AG10803 (cell line): ENCODE measurements around the gene NRF1.

Experiments
- DNase-seq: peaks from one replicate; pipeline ENCODE4 v3.0.0; 2010; ENCODE audit warnings: low read depth
- H3K4me3 ChIP-seq: 2 replicates; pipeline ENCODE4 v1.5.1; 2011; ENCODE audit warnings: mild to moderate bottlenecking, low read length, control low read depth
- TF ChIP-seq, protein P1 (sequence below): conservative IDR thresholded peaks from 2 replicates; pipeline ENCODE4 v1.5.1; 2011; ENCODE audit warnings: mild to moderate bottlenecking, low read length, control low read depth, inconsistent platforms

Gene NRF1

DNA sequence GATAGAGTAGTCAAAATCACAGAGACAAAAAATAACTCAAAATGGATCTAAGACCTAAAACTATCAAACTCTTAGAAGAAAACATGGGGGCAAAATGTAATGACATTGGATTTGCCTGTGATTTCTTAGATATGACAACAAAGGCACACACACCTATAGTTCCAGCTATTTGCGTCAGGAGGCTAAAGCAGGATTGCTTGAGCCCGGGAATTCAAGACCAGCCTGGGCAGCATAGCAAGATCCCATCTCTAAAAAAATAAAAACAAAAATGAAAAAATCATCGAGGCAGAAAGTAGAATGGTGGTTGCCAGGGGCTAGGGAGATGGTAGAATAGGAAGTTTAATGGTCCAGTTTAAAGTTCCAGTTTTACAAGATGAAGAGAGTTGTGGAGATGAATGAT, 113.3 kb downstream of the NRF1 start:
- no peak for DNase-seq
- TF ChIP-seq, protein P1, sequence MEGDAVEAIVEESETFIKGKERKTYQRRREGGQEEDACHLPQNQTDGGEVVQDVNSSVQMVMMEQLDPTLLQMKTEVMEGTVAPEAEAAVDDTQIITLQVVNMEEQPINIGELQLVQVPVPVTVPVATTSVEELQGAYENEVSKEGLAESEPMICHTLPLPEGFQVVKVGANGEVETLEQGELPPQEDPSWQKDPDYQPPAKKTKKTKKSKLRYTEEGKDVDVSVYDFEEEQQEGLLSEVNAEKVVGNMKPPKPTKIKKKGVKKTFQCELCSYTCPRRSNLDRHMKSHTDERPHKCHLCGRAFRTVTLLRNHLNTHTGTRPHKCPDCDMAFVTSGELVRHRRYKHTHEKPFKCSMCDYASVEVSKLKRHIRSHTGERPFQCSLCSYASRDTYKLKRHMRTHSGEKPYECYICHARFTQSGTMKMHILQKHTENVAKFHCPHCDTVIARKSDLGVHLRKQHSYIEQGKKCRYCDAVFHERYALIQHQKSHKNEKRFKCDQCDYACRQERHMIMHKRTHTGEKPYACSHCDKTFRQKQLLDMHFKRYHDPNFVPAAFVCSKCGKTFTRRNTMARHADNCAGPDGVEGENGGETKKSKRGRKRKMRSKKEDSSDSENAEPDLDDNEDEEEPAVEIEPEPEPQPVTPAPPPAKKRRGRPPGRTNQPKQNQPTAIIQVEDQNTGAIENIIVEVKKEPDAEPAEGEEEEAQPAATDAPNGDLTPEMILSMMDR: no peak
- H3K4me3 ChIP-seq: no peak overlapping the region

DNA sequence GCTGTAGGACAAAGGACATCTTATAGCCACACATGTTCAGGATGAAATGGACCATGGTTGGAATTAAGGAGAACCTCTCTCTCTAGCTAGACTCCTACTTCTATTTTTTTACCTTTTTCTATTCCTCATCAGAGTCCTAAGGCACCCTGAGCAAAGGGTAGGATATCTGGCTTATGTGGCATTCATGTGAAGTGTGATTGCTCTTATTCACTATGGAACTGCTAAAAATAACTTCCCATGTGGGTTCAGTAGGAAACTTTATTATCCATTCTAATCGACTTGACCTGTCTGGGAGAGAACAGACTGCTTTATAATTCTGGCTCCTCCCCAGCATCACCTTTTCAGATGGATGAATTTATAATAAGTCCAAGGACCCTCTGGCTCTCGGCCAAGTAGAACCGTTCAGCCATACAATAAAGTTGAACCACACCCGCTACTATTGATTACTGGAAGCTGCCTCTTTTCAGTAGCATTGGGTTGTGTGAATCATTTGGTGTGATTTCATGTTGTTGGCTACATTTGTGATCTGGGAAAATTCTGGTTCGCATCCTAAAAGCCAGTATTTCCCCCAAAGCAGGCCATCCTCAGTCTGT, 117.5 kb downstream of the NRF1 start:
- no peak for DNase-seq

DNA sequence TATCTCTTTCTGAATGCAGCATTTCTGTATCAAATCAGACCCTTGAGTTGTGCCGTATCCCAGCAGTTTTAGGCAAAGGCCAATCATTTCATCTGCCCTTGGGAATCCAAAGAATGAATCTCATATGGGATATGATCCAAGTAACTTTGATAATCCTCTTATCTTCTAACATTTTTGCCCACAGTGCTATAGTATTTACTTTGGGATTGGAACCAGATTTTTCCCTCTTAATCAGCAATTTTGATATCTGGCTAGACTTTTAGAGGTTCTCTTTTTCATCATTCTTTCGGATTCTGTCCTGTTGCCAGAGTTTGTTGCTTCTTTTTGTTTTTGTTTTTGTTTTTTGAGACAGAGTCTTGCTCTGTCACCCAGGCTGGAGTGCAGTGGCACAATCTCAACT, 118.0 kb downstream of the NRF1 start:
- TF ChIP-seq, protein P1: no peak
- no peak for DNase-seq
- no peak overlapping the region for H3K4me3 ChIP-seq

More for the DNA sequence above, 117.5 kb downstream of the NRF1 start:
- H3K4me3 ChIP-seq: no peak overlapping the region
- TF ChIP-seq, protein P1: no peak

DNA sequence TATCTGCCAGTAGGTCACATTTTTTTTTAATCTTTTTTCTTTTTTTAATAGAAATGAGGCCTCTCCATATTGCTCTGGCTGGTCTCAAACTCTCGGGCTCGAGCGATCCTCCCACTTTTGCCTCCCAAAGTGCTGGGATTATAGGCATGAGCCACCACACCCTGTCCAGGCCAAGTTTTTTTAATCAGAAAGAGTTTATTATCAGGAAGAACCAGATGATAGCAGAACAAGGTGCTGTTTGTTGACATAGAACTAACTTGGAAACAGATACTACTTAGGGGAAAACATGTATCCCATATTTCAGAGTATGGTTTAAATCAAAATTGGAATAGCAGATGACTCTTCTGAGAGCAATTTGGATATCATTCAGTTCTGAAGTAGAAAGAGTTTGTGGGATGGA, 118.6 kb downstream of the NRF1 start:
- no peak overlapping the region for H3K4me3 ChIP-seq
- TF ChIP-seq, protein P1: no peak
- no peak for DNase-seq

DNA sequence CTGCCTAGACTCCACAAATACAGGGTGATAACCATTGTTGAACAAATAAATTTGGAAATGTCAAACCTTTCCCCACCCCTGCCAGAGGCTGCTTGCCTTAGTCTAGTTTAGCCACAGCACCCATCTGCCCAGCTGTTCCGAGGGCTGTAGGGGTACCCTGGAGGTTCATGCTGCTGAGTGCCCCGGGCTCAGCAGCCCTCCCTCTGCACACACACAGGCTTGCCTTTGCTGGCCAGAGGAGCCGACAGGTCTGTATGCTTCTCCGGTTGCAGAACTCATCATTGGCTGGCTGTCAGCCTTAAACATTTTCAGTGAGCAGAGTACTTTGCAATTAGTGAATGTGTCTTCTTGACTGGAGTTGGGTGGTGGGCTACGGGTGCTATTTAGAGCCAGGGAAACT, 122.9 kb downstream of the NRF1 start:
- DNase-seq: no peak
- TF ChIP-seq, protein P1: no peak
- no peak overlapping the region for H3K4me3 ChIP-seq

DNA sequence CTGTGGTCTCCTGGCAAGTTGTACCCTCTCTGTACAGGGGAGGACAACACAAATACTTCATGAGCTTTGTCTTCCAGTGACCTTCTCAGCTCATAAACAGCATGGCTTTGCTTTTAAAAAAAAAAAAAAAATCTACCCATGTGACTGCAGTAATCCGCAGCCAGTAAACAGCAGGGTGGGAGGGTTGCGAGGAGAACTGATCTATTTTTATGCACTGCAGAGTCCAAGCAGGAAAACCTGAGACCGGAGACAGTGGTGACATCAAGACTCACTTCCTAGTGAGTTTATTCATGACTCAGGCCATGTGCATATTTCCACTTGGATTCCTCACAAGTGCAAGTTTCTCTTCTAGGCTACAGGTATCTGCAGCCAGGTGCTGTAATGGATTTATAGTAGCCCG, 127.9 kb downstream of the NRF1 start:
- DNase-seq: peak; percentile 3
- no peak overlapping the region for H3K4me3 ChIP-seq
- TF ChIP-seq, protein P1: no peak

DNA sequence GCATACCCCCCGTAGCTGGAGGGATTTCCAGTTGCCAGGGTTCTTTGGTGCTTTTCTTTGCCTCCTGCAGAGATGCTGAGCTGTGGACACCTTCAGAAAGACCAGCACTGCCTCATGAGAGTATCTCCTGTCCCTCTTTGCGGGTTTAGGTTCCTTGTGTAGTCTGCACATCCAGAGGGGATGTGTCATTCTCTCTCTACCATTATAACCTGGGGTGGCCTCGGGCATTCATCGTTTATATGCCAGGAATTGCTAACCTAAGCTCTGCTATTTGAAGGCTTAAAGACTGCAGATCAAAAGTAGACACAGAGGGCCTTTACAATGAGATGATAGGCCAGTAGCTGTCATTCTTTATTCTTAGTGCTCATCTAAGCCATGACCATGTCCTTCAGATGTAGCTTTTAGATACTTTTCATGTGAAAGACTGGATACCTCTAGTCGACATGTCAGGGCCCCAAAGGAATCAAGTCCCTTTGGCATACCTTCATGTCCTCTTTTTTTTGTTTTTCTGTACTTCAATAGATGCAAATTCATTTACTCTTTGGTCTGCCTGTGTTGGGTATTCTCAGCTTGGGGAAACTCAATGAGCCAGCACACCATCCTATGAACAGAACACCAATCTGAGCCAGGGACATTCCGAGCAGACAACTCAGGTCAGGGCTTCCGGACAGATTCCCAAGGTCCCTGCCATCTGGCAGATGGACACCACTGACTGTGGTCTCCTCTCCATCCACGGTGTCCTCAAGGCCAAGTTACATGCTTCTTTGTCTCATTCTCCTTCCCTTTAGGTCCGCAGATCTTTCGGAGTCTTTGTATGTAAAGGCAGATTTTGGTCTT, 129.3 kb downstream of the NRF1 start:
- DNase-seq: no peak
- TF ChIP-seq, protein P1: no peak
- H3K4me3 ChIP-seq: no peak overlapping the region
